Measurements from ENCODE around the gene MCHR1.

MCHR1 gene

DNA sequence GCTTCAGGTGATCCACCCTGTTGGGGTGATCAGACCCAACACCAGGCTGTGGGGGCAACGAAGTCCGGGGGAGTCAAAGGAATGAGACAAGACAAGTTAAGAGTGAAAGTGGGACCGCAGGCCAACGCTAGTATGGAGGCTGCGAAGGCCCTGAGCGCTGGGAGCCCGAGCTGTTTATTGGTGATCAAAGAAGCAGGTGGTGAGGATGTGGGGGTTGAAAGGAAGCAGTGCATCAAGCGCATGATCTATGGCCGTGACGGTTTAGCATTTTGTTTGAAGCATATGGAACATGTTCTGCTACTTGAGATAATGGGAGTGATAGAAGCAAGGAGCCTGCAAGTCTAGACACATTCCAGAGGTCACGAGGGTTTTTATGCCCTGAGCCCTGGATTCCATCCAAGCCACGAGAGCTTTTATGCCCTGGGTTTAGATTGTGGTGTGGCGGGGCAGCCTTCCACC, 49.5 kb downstream of the MCHR1 start:
- TF ChIP-seq TCF12 (IDR thresholded peaks at IDR 0.05; ENCODE audit: low read depth) = no peak
- no peak for TF ChIP-seq TEAD4 (IDR thresholded peaks at IDR 0.05)
- TF ChIP-seq ZBTB7A (IDR thresholded peaks at IDR 0.05; ENCODE audit: low read depth) = no peak
- no peak for TF ChIP-seq CEBPB (IDR thresholded peaks at IDR 0.05)
- no peak for TF ChIP-seq NFIC (IDR thresholded peaks at IDR 0.05)
- TF ChIP-seq, protein P1, sequence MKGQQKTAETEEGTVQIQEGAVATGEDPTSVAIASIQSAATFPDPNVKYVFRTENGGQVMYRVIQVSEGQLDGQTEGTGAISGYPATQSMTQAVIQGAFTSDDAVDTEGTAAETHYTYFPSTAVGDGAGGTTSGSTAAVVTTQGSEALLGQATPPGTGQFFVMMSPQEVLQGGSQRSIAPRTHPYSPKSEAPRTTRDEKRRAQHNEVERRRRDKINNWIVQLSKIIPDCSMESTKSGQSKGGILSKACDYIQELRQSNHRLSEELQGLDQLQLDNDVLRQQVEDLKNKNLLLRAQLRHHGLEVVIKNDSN (IDR thresholded peaks at IDR 0.05) = no peak
- no peak for TF ChIP-seq EGR1 (IDR thresholded peaks at IDR 0.05)
- no peak for TF ChIP-seq RAD21 (IDR thresholded peaks at IDR 0.05; ENCODE audit: low read depth)
- no peak for TF ChIP-seq FOXM1 (IDR thresholded peaks at IDR 0.05; ENCODE audit: borderline replicate concordance, low read depth)
- TF ChIP-seq MAX (IDR thresholded peaks at IDR 0.05) = no peak
- no peak for TF ChIP-seq CREB1 (IDR thresholded peaks at IDR 0.05; ENCODE audit: low read depth)
- TF ChIP-seq YY1 (IDR thresholded peaks at IDR 0.05; ENCODE audit: low read depth) = no peak
- no peak for TF ChIP-seq EP300 (IDR thresholded peaks at IDR 0.05; ENCODE audit: borderline replicate concordance)
- TF ChIP-seq TAF1 (IDR thresholded peaks at IDR 0.05; ENCODE audit: low read depth) = no peak
- TF ChIP-seq, protein P2, sequence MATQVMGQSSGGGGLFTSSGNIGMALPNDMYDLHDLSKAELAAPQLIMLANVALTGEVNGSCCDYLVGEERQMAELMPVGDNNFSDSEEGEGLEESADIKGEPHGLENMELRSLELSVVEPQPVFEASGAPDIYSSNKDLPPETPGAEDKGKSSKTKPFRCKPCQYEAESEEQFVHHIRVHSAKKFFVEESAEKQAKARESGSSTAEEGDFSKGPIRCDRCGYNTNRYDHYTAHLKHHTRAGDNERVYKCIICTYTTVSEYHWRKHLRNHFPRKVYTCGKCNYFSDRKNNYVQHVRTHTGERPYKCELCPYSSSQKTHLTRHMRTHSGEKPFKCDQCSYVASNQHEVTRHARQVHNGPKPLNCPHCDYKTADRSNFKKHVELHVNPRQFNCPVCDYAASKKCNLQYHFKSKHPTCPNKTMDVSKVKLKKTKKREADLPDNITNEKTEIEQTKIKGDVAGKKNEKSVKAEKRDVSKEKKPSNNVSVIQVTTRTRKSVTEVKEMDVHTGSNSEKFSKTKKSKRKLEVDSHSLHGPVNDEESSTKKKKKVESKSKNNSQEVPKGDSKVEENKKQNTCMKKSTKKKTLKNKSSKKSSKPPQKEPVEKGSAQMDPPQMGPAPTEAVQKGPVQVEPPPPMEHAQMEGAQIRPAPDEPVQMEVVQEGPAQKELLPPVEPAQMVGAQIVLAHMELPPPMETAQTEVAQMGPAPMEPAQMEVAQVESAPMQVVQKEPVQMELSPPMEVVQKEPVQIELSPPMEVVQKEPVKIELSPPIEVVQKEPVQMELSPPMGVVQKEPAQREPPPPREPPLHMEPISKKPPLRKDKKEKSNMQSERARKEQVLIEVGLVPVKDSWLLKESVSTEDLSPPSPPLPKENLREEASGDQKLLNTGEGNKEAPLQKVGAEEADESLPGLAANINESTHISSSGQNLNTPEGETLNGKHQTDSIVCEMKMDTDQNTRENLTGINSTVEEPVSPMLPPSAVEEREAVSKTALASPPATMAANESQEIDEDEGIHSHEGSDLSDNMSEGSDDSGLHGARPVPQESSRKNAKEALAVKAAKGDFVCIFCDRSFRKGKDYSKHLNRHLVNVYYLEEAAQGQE (IDR thresholded peaks at IDR 0.05; ENCODE audit: low read depth) = no peak

GRCh38 chr22:40729284-40729683, 50.0 kb downstream of the MCHR1 start:
- TF ChIP-seq TEAD4 (IDR thresholded peaks at IDR 0.05) = no peak
- no peak for TF ChIP-seq RAD21 (IDR thresholded peaks at IDR 0.05; ENCODE audit: low read depth)
- TF ChIP-seq FOXM1 (IDR thresholded peaks at IDR 0.05; ENCODE audit: borderline replicate concordance, low read depth) = no peak
- TF ChIP-seq CREB1 (IDR thresholded peaks at IDR 0.05; ENCODE audit: low read depth) = no peak
- TF ChIP-seq, protein P1 (IDR thresholded peaks at IDR 0.05) = no peak
- TF ChIP-seq, protein P2 (IDR thresholded peaks at IDR 0.05; ENCODE audit: low read depth) = no peak
- TF ChIP-seq TCF12 (IDR thresholded peaks at IDR 0.05; ENCODE audit: low read depth) = no peak
- no peak for TF ChIP-seq NFIC (IDR thresholded peaks at IDR 0.05)
- TF ChIP-seq TAF1 (IDR thresholded peaks at IDR 0.05; ENCODE audit: low read depth) = no peak
- TF ChIP-seq MAX (IDR thresholded peaks at IDR 0.05) = no peak
- no peak for TF ChIP-seq CEBPB (IDR thresholded peaks at IDR 0.05)
- TF ChIP-seq YY1 (IDR thresholded peaks at IDR 0.05; ENCODE audit: low read depth) = no peak
- no peak for TF ChIP-seq ZBTB7A (IDR thresholded peaks at IDR 0.05; ENCODE audit: low read depth)
- no peak for TF ChIP-seq EGR1 (IDR thresholded peaks at IDR 0.05)
- no peak for TF ChIP-seq EP300 (IDR thresholded peaks at IDR 0.05; ENCODE audit: borderline replicate concordance)

All from Ishikawa (cell line).